Esophagus muscularis mucosa (tissue), 4 donors: ENCODE measurements around the gene NOS1.

Experiments
- CTCF ChIP-seq, 3 experiments: fragments of 200-600 bp in 2 of 3; fragments of 450-650 bp in 1 of 3; sonication (generic) in 2 of 3; IDR thresholded peaks; one replicate each; pipeline ENCODE4 v1.5.1; 2017 to 2019; ENCODE audit warnings: antibody characterized with exemption in 3 of 3, mild to moderate bottlenecking in 2 of 3, moderate library complexity in 1 of 3
- EP300 ChIP-seq: sonication (generic); formaldehyde crosslinking; IDR thresholded peaks from one replicate; pipeline ENCODE4 v1.6.1; 2017; ENCODE audit warnings: antibody characterized with exemption
- POLR2A ChIP-seq: fragments of 450-650 bp; IDR thresholded peaks from one replicate; pipeline ENCODE4 v1.6.1; 2017; ENCODE audit warnings: antibody characterized with exemption, moderate library complexity, mild to moderate bottlenecking, low read depth
- POLR2AphosphoS5 ChIP-seq, 2 donors: sonication (generic); formaldehyde crosslinking; IDR thresholded peaks; one replicate each; pipeline ENCODE4 v1.6.1; 2017; ENCODE audit warnings: antibody characterized with exemption in 2 of 2

GRCh38 chr12:117342247-117342646 lies 19.2 kb downstream of the NOS1 start:
- no peak for TF ChIP-seq CTCF (IDR thresholded peaks at IDR 0.05)
- no peak for TF ChIP-seq POLR2A
- no peak for TF ChIP-seq POLR2AphosphoS5 (IDR thresholded peaks at IDR 0.05)
- no peak for TF ChIP-seq EP300
